Adrenal gland (tissue), 12 donors: ENCODE measurements around the gene KRTAP12-3. TPM values are rescaled to one million over a fixed set of nuclear protein-coding genes. Genes with fewer than 3 reads are reported as not detected.

Source experiments
- DNase-seq, 7 donors: peaks; one replicate each; pipeline ENCODE4 v3.0.0-alpha.2; 2019 to 2020
- H3K27ac ChIP-seq, 5 donors: fragments of 200-600 bp; sonication (generic) in 4 of 5; 1 replicate in 3 of 5; 2 replicates in 2 of 5; pipeline versions ENCODE4 v1.5.1 to v1.8.0; 2016 to 2020; ENCODE audit warnings: mild to moderate bottlenecking in 1 of 5
- H3K27me3 ChIP-seq: fragments of 200-600 bp; 2 replicates; pipeline ENCODE4 v1.8.0; 2021
- H3K36me3 ChIP-seq, 2 donors: fragments of 200-600 bp; replicated peaks in 1 of 2; 1 replicate in 1 of 2; 2 replicates in 1 of 2; pipeline versions ENCODE4 v1.5.1 to v1.8.0; 2018 to 2022
- H3K4me1 ChIP-seq, 2 donors: fragments of 200-600 bp; replicated peaks in 1 of 2; 1 replicate in 1 of 2; 2 replicates in 1 of 2; pipeline versions ENCODE4 v1.5.1 to v1.8.0; 2018 to 2021
- H3K4me3 ChIP-seq, 4 donors: fragments of 200-600 bp; sonication (generic) in 3 of 4; one replicate each; pipeline ENCODE4 v1.5.1; 2016 to 2018
- H3K9me3 ChIP-seq, 3 donors: fragments of 200-600 bp; sonication (generic) in 1 of 3; replicated peaks in 1 of 3; 1 replicate in 2 of 3; 2 replicates in 1 of 3; pipeline versions ENCODE4 v1.5.1 to v1.8.0; 2016 to 2021
- POLR2A ChIP-seq, 2 donors: fragments of 450-650 bp; IDR thresholded peaks; one replicate each; pipeline ENCODE4 v1.6.1; 2017; ENCODE audit warnings: antibody characterized with exemption in 2 of 2, mild to moderate bottlenecking in 2 of 2, moderate library complexity in 1 of 2
- WGBS, 4 donors: extraction: QIAGEN DNeasy Blood & Tissue Kit in 2 of 4; methylation state at CpG; one replicate each; pipeline versions ENCODE4 v1.1.5 to v1.1.7; 2013 to 2017; 5-methylcytosine and 5-hydroxymethylcytosine counted together
- intact Hi-C, 2 donors: fragments of 100-400 bp; cut with DNase I; formaldehyde crosslinking; loops; one replicate each; pipeline versions ENCODE4 v1.14.1 to v1.15.0; 2022 to 2023
- polyA plus RNA-seq, 3 donors: library from polyadenylated mRNA; stranded (reverse); fragments of 200-250 nt in 2 of 3; fragments of 350-450 nt in 1 of 3; fragmentation: Illumina TruSeq in 1 of 3; extraction: RNeasy Lipid Tissue Mini Kit (QIAGEN cat#74804) in 1 of 3; gene quantifications; one replicate each; pipeline ENCODE4 v1.2.3, GENCODE V29; 2013 to 2014
- total RNA-seq, 9 donors: library from RNA; depleted of rRNA in 4 of 9; stranded (reverse); fragments of >200 nt in 4 of 9; fragments of 120-200 nt in 1 of 9; fragmentation: NEBNext Ultra II Directional in 1 of 9; extraction: Animal tissue kit (Norgen Biotek cat#: 25700) in 1 of 9; gene quantifications; one replicate each; pipeline versions ENCODE4 v1.1.0 to v1.2.4, GENCODE V29; 2013 to 2023
- TF ChIP-seq, protein P1 (sequence below), 6 experiments: fragments of 450-650 bp in 4 of 6; fragments of 200-600 bp in 2 of 6; sonication (generic) in 1 of 6; IDR thresholded peaks; 1 replicate in 5 of 6; 2 replicates in 1 of 6; pipeline versions ENCODE4 v1.5.1 to v1.8.0; 2016 to 2021; ENCODE audit warnings: antibody characterized with exemption in 6 of 6, mild to moderate bottlenecking in 2 of 6, moderate library complexity in 1 of 6
- donor health status: healthy with polysubstance abuse.
- donor health status: Bipolar disorder and iron deficiency.
- donor health status: DM: yes; HTN: yes; CAD: no.
- donor health status: DM: no; HTN: no; CAD: no.
- donor health status: DM: no; HTN: no; CAD: no.
- donor health status: DM: yes; HTN: yes; CAD: no.

KRTAP12-3 gene
- total and polyA plus RNA-seq, 12 donors, result not detected

DNA sequence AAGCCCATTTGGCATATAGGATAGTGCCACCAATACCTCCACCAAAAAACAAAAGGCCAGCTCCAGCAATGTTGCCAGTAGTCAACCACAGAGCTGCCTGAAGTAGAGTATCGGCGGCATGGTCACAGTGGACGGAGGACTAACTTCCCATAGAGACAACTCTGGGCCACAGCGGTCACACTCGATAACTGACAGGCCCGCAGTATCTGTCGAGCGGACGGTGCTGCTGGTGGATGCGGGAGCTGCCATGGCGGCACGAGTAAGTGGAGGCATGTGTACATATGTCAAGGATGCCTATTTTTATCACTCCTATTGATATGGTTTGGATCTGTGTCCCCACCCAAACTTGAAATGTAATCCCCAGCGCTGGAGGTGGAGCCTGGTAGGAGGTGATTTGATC, 20.1 kb downstream of the KRTAP12-3 start:
- no peak for TF ChIP-seq POLR2A (IDR thresholded peaks at IDR 0.05)
- TF ChIP-seq, protein P1, sequence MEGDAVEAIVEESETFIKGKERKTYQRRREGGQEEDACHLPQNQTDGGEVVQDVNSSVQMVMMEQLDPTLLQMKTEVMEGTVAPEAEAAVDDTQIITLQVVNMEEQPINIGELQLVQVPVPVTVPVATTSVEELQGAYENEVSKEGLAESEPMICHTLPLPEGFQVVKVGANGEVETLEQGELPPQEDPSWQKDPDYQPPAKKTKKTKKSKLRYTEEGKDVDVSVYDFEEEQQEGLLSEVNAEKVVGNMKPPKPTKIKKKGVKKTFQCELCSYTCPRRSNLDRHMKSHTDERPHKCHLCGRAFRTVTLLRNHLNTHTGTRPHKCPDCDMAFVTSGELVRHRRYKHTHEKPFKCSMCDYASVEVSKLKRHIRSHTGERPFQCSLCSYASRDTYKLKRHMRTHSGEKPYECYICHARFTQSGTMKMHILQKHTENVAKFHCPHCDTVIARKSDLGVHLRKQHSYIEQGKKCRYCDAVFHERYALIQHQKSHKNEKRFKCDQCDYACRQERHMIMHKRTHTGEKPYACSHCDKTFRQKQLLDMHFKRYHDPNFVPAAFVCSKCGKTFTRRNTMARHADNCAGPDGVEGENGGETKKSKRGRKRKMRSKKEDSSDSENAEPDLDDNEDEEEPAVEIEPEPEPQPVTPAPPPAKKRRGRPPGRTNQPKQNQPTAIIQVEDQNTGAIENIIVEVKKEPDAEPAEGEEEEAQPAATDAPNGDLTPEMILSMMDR (IDR thresholded peaks at IDR 0.05), result no peak
- WGBS, 4 donors, result 89 to 91% (median 90%) methylated on average over 13 of the region's 13 CpGs
- peak in 1 of 7 donors; percentile 35 for DNase-seq
- Histone ChIP-seq H3K4me1 (no peaks in the 10 kb centered on the region), H3K36me3 (no peaks in the 10 kb centered on the region), H3K27me3 (no peaks in the 10 kb centered on the region), H3K9me3 (no peaks in the 10 kb centered on the region), H3K4me3 (no peak overlapping the region), H3K27ac (no peak overlapping the region)
- intact Hi-C loops, result no loop called here

DNA sequence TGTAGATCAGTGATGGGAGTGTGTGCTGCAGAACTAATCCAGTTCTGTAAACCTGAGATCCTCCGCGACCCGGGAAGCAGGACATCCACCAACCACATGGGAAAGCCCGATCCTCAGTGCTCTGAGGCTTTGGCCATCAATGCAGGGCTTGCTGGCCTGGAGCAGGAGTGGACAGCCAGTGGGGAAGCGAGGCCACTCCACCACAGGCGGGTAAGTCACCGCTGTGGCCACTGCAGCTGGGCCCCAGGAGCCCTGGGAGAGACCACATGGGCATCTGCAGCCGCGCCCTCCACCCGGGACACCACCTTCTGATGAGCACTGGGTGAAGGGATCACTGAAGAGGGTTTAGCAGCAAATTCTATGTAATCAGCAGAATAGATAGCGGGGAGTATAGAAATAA, 23.4 kb downstream of the KRTAP12-3 start:
- Histone ChIP-seq H3K9me3 (no peaks in the 10 kb centered on the region), H3K27me3 (no peaks in the 10 kb centered on the region), H3K36me3 (no peaks in the 10 kb centered on the region), H3K4me1 (no peaks in the 10 kb centered on the region), H3K27ac (no peak overlapping the region), H3K4me3 (no peak overlapping the region)
- TF ChIP-seq POLR2A (IDR thresholded peaks at IDR 0.05), result no peak
- TF ChIP-seq, protein P1 (IDR thresholded peaks at IDR 0.05), result no peak
- no peak for DNase-seq
- intact Hi-C loops, result no loop called here
- 62 to 91% (median 70%) methylated on average over 8 to 11 of the region's 11 CpGs for WGBS, 4 donors

DNA sequence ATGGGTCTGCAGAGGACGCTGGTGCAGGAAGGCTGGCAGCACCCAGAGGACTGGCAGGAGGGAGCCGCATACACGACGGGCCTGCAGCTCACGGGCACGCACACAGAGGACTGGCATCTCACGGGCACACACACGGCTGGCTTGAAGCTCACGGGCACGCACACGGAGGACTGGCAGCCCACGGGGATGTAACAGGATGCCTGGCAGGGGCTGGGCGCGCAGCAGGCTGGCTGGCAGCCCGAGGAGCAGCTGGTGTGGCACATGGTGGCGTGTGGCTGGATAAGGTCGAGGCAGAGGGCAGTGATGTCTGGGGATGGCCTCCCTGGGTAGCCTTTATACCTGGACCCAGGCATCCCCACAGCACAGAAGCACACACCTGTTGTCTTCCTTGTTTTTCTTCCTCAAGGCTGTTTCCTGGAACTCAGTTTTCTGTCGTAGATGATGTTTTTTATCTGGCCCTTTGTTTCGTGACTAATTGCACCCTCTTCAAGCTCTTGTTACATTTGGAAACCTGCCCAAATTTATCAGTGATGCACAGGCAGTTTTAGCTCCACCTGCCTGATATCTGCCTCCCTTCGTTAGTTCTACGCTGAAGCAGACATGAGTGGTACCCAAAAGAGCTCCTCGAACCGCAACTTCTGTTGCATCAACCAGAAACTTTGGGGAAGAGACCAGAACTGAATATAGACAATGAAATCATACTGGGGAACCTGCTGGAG, 24.3 kb downstream of the KRTAP12-3 start, which contains the start of gene KRTAP12-1:
TSS of gene KRTAP12-1 (minus strand) at position 303 of the 719 bp plus-strand sequence. CDS start at position 263, 40 bp downstream.
- intact Hi-C loops, result no loop called here
- Histone ChIP-seq H3K4me1 (no peaks in the 10 kb centered on the region), H3K4me3 (no peak within 1 kb of the TSS), H3K9me3 (no peaks in the 10 kb centered on the region), H3K36me3 (no peaks in the 10 kb centered on the region), H3K27me3 (no peaks in the 10 kb centered on the region), H3K27ac (no peak within 1 kb of the TSS)
- TF ChIP-seq, protein P1 (IDR thresholded peaks at IDR 0.05), result no peak
- no peak for TF ChIP-seq POLR2A (IDR thresholded peaks at IDR 0.05)
- 66 to 80% (median 75%) methylated on average over 11 to 23 of the region's 23 CpGs for WGBS, 4 donors
- no peak for DNase-seq

DNA sequence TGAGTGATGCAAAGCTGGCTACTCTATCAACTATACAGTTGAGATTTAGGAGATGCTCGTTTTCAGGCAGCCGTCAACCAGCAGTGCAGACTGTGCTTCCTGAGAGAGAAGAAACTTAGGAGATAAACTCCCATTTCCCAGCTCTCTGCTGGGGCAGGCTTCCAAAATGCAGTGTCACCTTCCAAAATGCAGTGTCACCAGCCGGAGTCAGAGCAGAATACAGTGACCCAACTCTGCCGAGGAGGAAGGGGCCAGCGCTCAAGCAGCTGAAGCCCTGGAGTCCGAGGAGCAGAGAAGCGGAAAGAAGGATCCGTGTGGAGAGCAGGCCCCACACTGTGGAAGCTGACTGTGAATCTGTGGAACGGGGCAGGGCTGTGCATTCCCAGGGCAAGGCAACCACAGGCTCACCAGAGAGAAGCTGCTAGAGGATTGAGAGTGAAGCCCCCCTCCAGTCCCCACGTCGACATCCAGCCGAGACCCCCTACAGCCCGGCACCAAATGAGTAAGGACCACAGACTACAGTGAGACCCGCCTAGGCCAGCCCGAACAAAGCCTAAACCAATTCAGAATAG, 24.9 kb downstream of the KRTAP12-3 start:
- H3K4me1 ChIP-seq, result no peaks in the 10 kb centered on the region
- no peaks in the 10 kb centered on the region for H3K36me3 ChIP-seq
- H3K27me3 ChIP-seq, result no peaks in the 10 kb centered on the region
- no peak overlapping the region for H3K27ac ChIP-seq
- DNase-seq, result no peak
- intact Hi-C loops, result no loop called here
- no peak overlapping the region for H3K4me3 ChIP-seq
- no peak for TF ChIP-seq POLR2A (IDR thresholded peaks at IDR 0.05)
- TF ChIP-seq, protein P1 (IDR thresholded peaks at IDR 0.05), result no peak
- 70 to 76% (median 73%) methylated on average over 14 to 15 of the region's 15 CpGs for WGBS, 4 donors
- no peaks in the 10 kb centered on the region for H3K9me3 ChIP-seq
